Islet precursor cell (in vitro differentiated cells): ENCODE data around the gene ITIH5.
"Not testable (repeated sequence)": the region's sequence is repeated elsewhere in the genome, so short reads cannot be mapped to it uniquely, and the experiment has no call there.

Experiments
- DNase-seq: peaks from one replicate; pipeline ENCODE4 v3.0.0-alpha.2; 2018

The ITIH5 gene

DNA sequence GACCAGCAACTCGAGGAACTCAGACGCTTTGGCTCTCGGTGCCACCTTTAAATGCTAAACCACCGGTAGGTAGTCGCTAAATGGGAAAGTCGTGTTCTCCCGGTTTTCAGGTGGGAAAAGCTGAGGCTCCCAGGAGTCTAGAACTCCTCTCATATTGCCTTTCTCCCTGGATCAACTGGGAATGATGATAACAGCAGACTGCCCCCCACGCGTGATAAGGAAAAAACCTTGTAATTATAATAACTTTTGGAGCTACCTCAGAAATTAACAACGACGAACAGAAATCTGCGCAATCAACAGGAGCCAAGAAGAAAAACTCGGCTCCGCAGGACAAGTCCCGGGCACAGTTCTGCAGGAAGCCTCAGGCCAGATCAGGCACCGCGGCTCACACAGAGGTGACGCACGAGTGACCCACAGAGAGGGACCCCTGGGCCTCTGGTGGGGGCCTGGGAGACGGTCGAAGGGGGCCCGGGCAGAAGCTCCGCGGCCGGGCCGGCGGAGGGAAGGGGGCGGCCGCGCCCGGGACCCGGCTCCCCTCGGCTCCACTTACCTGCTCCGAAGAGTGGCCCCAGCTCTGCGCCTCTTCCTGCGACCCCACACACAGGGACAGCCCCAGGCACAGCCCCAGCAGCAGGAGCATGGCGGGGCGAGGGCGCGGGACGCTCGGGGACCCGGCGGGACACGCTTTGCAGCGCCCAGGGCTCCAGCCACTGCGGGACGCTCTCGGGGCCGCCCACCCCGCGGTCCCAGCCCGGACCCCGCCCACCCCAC, at the start of gene ITIH5:
Gene ITIH5, minus strand, starts transcription at position 714 of the 771 bp plus-strand sequence. Its CDS starts 74 bp downstream, at position 640.
- DNase-seq: peak; percentile 67

DNA sequence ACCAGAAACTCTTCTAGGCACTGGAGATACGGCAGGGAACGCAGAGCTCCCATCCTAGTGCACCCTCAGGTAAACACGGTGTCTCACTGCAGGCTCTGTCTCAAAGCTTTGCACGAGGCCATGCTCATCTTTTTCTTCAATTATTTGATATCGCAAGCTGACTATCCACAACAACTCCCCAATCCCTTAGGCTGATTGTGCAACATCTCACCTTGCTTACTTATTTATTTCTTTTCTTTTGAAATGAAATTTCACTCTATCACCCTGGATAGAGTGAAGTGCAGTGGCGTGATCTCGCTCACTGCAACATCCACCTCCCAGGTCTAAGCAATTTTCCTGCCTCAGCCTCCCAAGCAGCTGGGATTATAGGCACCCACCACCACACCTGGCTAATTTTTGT, 48.7 kb upstream of the ITIH5 start:
- no peak for DNase-seq

DNA sequence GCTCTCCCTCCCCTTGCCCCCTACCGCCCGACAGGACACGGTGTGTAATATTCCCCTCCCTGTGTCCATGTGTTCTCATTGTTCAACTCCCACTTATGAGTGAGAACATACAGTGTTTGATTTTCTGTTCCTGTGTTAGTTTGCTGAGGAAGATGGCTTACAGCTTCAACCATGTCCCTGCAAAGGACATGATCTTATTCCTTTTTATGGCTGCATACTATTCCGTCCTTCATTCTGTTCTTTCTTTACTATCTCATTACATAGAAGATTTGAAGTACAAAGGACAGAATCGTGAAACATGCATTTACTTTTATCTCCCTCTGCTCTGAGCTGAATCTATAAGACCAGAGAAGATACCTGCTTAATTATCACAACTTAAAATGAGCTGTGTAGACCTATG, 44.3 kb upstream of the ITIH5 start:
- DNase-seq: not testable (repeated sequence)

GRCh38 chr10:7710446-7710845, 43.7 kb upstream of the ITIH5 start:
- no peak for DNase-seq

- no peak for DNase-seq
Measured at GRCh38 chr10:7708832-7709231, 42.1 kb upstream of the ITIH5 start.

GRCh38 chr10:7707858-7708622, 41.3 kb upstream of the ITIH5 start:
- DNase-seq: no peak

- no peak for DNase-seq
Measured at GRCh38 chr10:7707102-7707501, 40.3 kb upstream of the ITIH5 start.

- no peak for DNase-seq
Measured at GRCh38 chr10:7706534-7707073, 39.8 kb upstream of the ITIH5 start.

DNA sequence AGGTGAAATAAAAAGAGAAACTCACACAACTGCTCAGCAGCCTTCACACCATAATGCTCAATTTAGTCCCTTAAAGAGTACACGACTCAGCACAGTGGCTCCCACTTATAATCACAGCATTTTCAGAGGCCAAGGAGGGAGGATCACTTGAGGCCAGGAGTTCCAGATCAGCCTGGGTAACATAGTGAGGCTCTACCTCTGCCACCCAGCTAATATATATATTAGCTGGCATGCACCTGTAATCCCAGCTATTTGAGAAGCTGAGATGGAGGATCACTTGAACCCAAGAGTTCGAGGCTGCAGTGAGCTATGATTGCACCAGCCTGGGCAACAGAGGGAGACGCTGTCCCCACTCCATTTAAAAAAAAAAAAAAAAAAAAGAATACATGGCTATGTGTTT, 38.6 kb upstream of the ITIH5 start:
- no peak for DNase-seq

DNA sequence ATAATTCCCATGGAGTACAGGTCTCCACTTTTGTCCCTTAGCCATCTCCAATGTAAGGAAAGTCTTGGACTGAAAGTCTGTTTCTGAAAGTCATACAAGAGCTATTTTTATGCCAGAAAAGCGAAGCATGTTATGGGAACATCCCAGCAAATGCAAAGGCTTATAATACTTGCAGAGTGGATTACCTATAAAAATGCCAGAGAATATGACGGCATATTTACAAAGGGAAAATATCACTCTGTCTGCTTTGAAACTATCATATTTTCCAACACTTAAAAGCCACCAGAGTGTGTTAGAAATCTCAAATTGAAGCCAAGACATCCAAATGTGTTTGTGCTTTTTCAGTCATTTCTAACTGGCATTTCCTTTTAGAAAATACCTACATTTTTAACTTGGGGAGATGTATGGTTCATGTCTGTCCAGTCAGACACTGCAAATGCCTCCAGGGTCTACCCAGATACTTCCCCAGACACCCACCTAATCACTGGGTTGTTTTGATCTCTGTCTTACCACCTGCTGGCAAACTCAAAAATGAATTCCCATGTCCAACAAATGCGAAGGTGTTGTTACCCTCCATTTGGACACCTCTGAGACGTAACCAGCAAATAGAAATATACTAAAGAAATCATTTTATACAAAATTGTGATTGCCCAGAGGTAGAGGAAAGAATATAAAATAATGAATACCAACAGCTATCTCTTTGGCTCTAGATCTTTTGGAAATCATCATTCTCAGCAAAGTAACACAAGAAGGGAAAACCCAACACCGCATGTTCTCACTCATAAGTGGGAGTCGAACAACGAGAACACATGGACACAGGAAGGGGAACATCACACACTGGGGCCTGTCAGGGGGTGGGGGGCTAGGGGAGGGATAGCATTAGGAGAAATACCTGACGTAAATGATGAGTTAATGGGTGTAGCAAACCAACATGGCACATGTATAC, 37.6 kb upstream of the ITIH5 start:
- DNase-seq: no peak

GRCh38 chr10:7703140-7703539, 36.4 kb upstream of the ITIH5 start, which contains the start of gene ITIH2:
Gene ITIH2 (plus strand): TSS chr10:7703316. CDS start chr10:7703435, 119 bp downstream.
- no peak for DNase-seq

DNA sequence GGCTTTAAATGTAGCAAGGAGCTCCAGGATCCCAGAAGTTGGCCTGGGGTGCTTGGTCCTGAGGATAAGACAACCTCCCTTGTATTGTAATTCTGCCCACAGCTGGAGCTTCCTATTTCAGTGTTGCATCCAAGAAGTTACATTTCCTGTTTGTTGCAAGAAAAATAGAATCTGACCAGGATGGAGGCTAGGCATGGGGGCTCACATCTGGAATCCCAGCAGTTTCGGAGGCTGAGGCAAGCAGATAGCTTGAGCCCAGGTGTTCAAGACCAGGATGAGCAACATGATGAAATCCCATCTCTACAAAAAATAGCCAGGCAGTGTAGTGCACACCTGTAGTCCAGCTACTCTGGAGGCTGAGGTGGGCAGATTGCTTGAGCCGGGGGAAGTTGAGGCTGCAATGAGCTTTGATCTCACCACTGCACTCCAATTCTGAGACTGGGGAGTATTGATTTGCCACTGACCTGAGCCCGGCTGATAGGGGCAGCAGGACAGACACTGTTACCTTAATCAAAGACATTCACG, 35.6 kb upstream of the ITIH5 start:
- no peak for DNase-seq

GRCh38 chr10:7701158-7701742, 34.5 kb upstream of the ITIH5 start:
- DNase-seq: no peak

DNA sequence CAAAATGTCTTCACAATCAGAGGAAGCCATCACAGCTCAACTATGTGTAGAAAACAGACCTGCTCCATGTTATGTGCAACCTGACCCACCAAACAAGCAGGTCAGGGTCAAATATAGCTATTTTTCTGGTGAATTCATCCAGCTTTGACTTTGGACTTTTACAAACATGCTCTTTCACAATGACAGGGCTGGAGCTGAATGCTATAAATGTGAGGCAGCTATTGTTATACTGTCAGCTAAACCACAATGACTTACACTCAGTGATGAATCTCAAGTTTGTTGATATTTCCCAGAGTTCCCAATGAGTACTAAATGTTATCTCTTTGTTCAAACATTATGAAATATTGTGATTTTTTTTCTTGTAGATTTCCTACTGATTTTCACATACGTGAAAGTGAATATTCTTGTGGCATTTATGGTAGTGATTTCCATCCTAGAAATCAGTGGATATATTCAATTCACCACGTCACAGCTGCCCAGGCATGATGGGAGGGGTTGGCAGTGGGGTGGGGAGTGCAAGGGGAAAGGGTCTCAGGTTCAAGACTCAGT, 33.9 kb upstream of the ITIH5 start:
- DNase-seq: no peak

DNA sequence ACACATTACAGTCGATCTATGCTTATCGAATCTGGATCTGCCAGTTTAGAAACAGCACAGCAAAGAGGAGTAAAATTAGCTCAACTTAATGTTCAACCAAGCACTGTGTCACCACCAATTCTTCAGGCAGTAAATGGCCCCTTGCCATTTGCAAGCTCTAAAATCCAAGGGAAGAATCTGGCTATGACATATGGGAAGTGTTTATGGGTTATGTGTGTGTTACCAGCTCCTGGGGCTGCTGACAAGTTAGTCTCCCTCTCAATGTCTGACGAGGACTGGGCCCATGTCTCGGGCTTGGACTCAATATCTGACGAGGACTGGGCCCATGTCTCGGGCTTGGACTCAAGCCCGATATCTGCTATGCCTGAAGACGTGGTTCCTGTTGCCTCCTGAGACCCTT, 30.7 kb upstream of the ITIH5 start:
- no peak for DNase-seq

DNA sequence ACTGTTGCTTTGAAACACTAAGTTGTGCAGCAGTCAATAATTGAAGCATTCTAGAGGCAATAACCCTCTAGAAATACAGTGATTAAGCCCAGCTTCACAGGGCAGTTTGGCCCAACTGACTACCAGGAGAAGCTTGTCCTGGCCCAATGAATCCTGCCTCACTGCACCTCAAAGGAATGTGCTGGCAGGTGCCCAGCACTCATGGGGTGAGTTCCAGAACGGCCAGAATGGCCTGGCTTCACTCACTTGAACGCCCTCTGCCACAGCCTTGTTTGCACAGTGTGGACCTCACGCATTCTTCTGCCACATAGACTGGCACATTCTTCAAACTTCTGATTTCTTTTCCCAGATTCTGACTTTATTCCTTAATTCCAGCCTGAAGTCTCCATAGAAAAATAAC, 29.8 kb upstream of the ITIH5 start:
- DNase-seq: no peak

GRCh38 chr10:7693194-7693593, 26.4 kb upstream of the ITIH5 start:
- not testable (repeated sequence) for DNase-seq

- not testable (repeated sequence) for DNase-seq
Measured at GRCh38 chr10:7692368-7692767, 25.6 kb upstream of the ITIH5 start.

DNA sequence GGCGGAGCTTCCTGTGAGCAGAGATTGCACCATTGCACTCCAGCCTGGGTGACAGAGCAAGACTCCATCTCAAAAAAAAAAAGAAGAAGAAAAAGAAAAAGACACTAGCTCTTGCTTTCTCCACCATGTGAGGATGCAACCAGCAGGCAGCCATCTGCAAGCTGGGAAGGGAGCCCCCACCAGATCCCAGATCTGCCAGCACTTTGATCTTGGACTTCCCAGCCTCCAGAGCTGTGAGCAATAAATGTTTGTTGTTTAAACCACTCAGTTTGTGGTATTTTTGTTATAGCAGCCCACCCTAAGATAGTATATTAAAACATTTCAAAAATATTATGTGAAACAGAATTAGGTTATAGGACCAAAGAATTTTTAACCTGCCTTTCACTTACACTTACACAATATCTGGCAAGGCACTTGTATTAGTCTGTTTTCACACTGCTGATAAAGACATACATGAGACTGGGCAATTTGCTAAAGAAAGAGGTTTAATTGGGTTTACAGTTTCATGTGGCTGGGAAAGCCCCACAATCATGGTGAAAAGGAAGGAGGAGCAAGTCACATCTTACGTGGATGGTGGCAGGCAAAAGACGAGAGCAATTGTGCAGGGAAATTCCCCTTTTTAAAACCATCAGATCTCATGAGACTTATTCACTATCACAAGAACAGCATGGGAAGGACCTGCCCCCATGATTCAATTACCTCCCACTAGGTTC, 24.3 kb upstream of the ITIH5 start:
- not testable (repeated sequence) for DNase-seq

GRCh38 chr10:7689591-7689990, 22.8 kb upstream of the ITIH5 start:
- DNase-seq: no peak
